K562 (cell line): ENCODE measurements around the gene TUBB2A. TPM values are rescaled to one million over a fixed set of nuclear protein-coding genes. Genes with fewer than 3 reads are reported as not detected.

Experiments used
- LCOR ChIP-seq: sonication (generic); formaldehyde crosslinking; IDR thresholded peaks from 2 replicates; pipeline ENCODE4 v1.8.0; 2022; ENCODE audit warnings: mild to moderate bottlenecking, missing genetic modification reagents
- MGA ChIP-seq: fragments of 450-650 bp; IDR thresholded peaks from 2 replicates; pipeline ENCODE4 v1.6.1; 2016; ENCODE audit warnings: mild to moderate bottlenecking, moderate library complexity
- PBX2 ChIP-seq, 2 experiments: IDR thresholded peaks in 1 of 2; conservative IDR thresholded peaks in 1 of 2; 2 replicates each; pipeline ENCODE4 v1.6.1; 2016; ENCODE audit warnings: low read depth in 2 of 2, mild to moderate bottlenecking in 1 of 2, missing compliant biosample characterization in 1 of 2, missing genetic modification characterization in 1 of 2, moderate library complexity in 1 of 2
- PHB ChIP-seq: fragments of 250-450 bp; sonication (Bioruptor Pico); IDR thresholded peaks from 2 replicates; pipeline ENCODE4 v1.5.0; 2021
- SMARCE1 ChIP-seq: fragments of 450-650 bp; IDR thresholded peaks from 2 replicates; pipeline ENCODE4 v1.7.1; 2016; ENCODE audit warnings: mild to moderate bottlenecking
- ZBTB1 ChIP-seq: sonication (generic); formaldehyde crosslinking; IDR thresholded peaks from 2 replicates; pipeline ENCODE4 v1.8.1; 2023; ENCODE audit warnings: missing genetic modification reagents, low read depth, mild to moderate bottlenecking, borderline replicate concordance
- ZFP91 ChIP-seq: sonication (generic); formaldehyde crosslinking; IDR thresholded peaks from 2 replicates; pipeline ENCODE4 v1.8.0; 2022; ENCODE audit warnings: mild to moderate bottlenecking, missing genetic modification reagents
- ZFPM2 ChIP-seq: fragments of 250-450 bp; sonication (Bioruptor Pico); IDR thresholded peaks from 2 replicates; pipeline ENCODE4 v1.5.1; 2022; ENCODE audit warnings: mild to moderate bottlenecking
- ZKSCAN8 ChIP-seq: fragments of 200-800 bp; sonication (Bioruptor generic); IDR thresholded peaks from 2 replicates; pipeline ENCODE4 v1.6.1; 2016; ENCODE audit warnings: missing genetic modification characterization, missing compliant biosample characterization
- ZNF384 ChIP-seq: IDR thresholded peaks from 2 replicates; pipeline ENCODE4 v1.6.1; 2012; ENCODE audit warnings: low read depth, low read length, improper control_type of control experiment
- polyA plus RNA-seq, 8 experiments: library from polyadenylated mRNA; depleted of rRNA in 4 of 8; stranded (reverse) in 5 of 8; unstranded in 3 of 8; fragments of >200 nt; fragmentation: Nextera tagmentation in 2 of 8; fragmentation: Illumina TruSeq in 1 of 8; extraction: Ambion mirVana in 2 of 8; extraction: Trizol in 1 of 8; gene quantifications; 2 replicates each; pipeline versions ENCODE4 v1.2.1 to v1.2.3, GENCODE V29; 2011 to 2014; ENCODE audit warnings: inconsistent platforms in 1 of 8, missing spikeins in 1 of 8
- total RNA-seq, 7 experiments: library from RNA; depleted of rRNA in 6 of 7; stranded (reverse); fragments of >200 nt in 6 of 7; fragmentation: Illumina TruSeq in 2 of 7; extraction: Trizol in 2 of 7; gene quantifications; 2 replicates each; pipeline versions ENCODE4 v1.2.1 to v1.2.3, GENCODE V29; 2011 to 2021; ENCODE audit warnings: low replicate concordance in 1 of 7

TUBB2A gene
- total and polyA plus RNA-seq, 9 of the 15 experiments (the other 6 are each of a cell fraction or from before 2014, with no cell fraction given), result 3.6 to 92.1 (median 45.6) TPM

- TF ChIP-seq MGA (no peak; the same call in 1 of the 2 replicates), LCOR (peak; percentile 41; the same call in 1 of the 2 replicates), PHB (CRISPR knock-in tag) (no peak), ZKSCAN8 (CRISPR knock-in tag) (no peak), ZFP91 (CRISPR knock-in tag) (no peak), PBX2 (CRISPR knock-in tag; IDR thresholded peaks at IDR 0.05; ENCODE audit: low read depth) (no peak), PBX2 (tag; conservative IDR thresholded peaks at IDR 0.05; ENCODE audit: low read depth) (no peak), ZFPM2 (CRISPR knock-in tag) (no peak), ZBTB1 (CRISPR knock-in tag) (no peak), ZNF384 (no peak), SMARCE1 (peak; percentile 87; the same call in 1 of the 2 replicates)
Observed at GRCh38 chr6:3159805-3160781, 2.7 kb upstream of the TUBB2A start (continued).
